ENCODE measurements around the gene ZCCHC14. TPM values are rescaled to one million over a fixed set of nuclear protein-coding genes. Genes with fewer than 3 reads are reported as not detected.
A peak's percentile ranks its signal among the peaks of the same experiment; 100 is the strongest.

The ZCCHC14 gene
- total and polyA plus RNA-seq, 2 of the 13 experiments (the other 11 are each of a cell fraction or from before 2014, with no cell fraction given): 12.4 to 12.5 TPM

DNA sequence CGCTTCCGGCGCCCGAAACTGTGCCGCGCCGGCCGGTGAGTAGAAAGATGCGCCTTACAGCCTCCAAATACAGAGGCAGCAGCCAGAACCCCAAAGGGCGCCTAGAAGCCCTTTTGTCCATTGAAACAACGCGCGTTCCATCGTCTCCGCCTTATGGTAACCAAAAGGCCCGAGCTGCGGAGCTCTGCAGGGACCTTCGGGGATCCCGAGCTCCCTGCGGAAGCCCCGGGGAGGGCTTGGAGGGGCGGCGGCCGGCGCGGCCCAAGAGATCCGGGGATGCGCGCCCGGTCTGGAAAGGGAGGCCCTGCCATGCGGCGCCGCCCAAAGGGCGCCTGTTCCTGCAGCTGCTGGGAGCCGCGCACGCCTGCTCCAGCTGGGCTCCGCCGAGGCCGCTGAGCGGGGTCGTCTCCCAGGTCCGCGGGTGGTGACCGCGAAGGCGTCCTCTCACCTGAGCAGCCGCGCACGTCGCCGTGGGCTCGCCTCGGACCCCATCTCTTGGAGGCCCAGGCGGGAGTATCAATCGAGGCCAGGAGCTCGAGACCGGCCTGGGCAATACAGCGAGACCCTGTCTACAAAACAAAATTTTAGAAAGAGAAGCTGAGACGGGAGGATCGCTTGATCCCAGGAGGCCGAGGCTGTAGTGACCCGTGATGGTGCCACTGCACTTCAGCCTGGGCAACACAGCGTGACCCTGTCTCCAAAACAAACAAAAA lies 108.5 kb downstream of the ZCCHC14 start (continued):
- TF ChIP-seq MNT (IDR thresholded peaks at IDR 0.05) (no peak), ZNF646 (CRISPR knock-in tag; IDR thresholded peaks at IDR 0.05) (no peak), ZNF672 (CRISPR knock-in tag; IDR thresholded peaks at IDR 0.05) (no peak), JUN (CRISPR knock-in tag; IDR thresholded peaks at IDR 0.05) (no peak), ZNF383 (CRISPR knock-in tag; IDR thresholded peaks at IDR 0.05; ENCODE audit: borderline replicate concordance) (peak; percentile 60; the same call in 1 of the 2 replicates), TAF1 (CRISPR knock-in tag; IDR thresholded peaks at IDR 0.05) (peak; percentile 58), MYNN (CRISPR knock-in tag; IDR thresholded peaks at IDR 0.05; ENCODE audit: low read depth) (peak; percentile 72), ZFP91 (CRISPR knock-in tag; IDR thresholded peaks at IDR 0.05; ENCODE audit: borderline replicate concordance) (peak; percentile 85; the same call in 1 of the 2 replicates), ZUFSP (CRISPR knock-in tag; IDR thresholded peaks at IDR 0.05; ENCODE audit: borderline replicate concordance) (no peak), GPN1 (CRISPR knock-in tag; IDR thresholded peaks at IDR 0.05; ENCODE audit: borderline replicate concordance) (no peak; the same call in 1 of the 2 replicates)
- TF ChIP-seq, protein P1, sequence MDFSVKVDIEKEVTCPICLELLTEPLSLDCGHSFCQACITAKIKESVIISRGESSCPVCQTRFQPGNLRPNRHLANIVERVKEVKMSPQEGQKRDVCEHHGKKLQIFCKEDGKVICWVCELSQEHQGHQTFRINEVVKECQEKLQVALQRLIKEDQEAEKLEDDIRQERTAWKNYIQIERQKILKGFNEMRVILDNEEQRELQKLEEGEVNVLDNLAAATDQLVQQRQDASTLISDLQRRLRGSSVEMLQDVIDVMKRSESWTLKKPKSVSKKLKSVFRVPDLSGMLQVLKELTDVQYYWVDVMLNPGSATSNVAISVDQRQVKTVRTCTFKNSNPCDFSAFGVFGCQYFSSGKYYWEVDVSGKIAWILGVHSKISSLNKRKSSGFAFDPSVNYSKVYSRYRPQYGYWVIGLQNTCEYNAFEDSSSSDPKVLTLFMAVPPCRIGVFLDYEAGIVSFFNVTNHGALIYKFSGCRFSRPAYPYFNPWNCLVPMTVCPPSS (IDR thresholded peaks at IDR 0.05): no peak
- TF ChIP-seq, protein P2, sequence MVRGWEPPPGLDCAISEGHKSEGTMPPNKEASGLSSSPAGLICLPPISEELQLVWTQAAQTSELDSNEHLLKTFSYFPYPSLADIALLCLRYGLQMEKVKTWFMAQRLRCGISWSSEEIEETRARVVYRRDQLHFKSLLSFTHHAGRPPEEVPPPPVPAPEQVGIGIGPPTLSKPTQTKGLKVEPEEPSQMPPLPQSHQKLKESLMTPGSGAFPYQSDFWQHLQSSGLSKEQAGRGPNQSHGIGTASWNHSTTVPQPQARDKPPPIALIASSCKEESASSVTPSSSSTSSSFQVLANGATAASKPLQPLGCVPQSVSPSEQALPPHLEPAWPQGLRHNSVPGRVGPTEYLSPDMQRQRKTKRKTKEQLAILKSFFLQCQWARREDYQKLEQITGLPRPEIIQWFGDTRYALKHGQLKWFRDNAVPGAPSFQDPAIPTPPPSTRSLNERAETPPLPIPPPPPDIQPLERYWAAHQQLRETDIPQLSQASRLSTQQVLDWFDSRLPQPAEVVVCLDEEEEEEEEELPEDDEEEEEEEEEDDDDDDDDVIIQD (CRISPR knock-in tag; IDR thresholded peaks at IDR 0.05; ENCODE audit: low read depth): no peak

Measured in HepG2 (cell line).